GM12892 (cell line): ENCODE data around the gene RAB40B.

Experiments
- POLR2A ChIP-seq: IDR thresholded peaks from 2 replicates; pipeline ENCODE4 v1.6.1; 2011; ENCODE audit warnings: low read depth, low read length, control low read depth
- POLR2AphosphoS5 ChIP-seq: IDR thresholded peaks from 2 replicates; pipeline ENCODE4 v1.6.1; 2011; ENCODE audit warnings: low read depth, low read length, control low read depth

DNA sequence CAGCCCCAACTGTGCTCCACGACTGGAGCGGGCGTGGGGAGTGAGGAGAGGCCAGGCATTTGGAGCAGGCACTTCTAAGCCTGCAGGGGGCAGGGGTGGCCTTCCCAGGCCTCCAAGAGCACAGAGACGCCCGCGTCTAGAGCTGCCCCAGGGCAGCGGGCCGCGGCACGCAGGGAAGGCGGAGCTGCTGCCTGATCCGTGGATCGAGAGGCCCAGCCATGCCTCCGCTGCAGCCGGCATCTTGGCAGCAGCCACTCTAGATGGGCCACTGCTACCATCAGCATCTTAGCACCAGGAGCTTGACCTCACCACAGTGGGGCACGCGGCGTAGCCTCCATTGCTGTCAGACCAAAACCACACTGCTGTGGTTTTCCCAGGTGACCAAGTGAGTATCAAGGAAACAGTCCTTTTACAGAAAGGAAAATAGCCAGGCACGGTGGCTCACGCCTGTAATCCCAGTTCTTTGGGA is 29.8 kb downstream of the RAB40B start:
- TF ChIP-seq POLR2A (no peak), POLR2AphosphoS5 (no peak)
